Skeletal muscle tissue (tissue), 4 donors: ENCODE results near the gene KCNT1. TPM values are rescaled to one million over a fixed set of nuclear protein-coding genes. Genes with fewer than 3 reads are reported as not detected.

ENCODE experiments used
- H3K27ac ChIP-seq: one replicate; pipeline ENCODE4 v1.7.0; 2013; ENCODE audit warnings: mild to moderate bottlenecking, low read depth, low read length, inconsistent platforms
- H3K27me3 ChIP-seq, 3 donors: one replicate each; pipeline ENCODE4 v1.7.0; 2013; ENCODE audit warnings: low read length in 3 of 3; ENCODE audit not compliant: control insufficient read depth in 3 of 3, insufficient read depth in 3 of 3
- H3K36me3 ChIP-seq, 3 donors: one replicate each; pipeline ENCODE4 v1.7.0; 2013; ENCODE audit warnings: low read length in 3 of 3; ENCODE audit not compliant: control insufficient read depth in 3 of 3, insufficient read depth in 3 of 3
- H3K4me1 ChIP-seq, 3 donors: one replicate each; pipeline ENCODE4 v1.7.0; 2013; ENCODE audit warnings: low read length in 3 of 3, mild to moderate bottlenecking in 3 of 3; ENCODE audit not compliant: control insufficient read depth in 3 of 3, insufficient read depth in 3 of 3
- H3K4me3 ChIP-seq, 3 donors: one replicate each; pipeline ENCODE4 v1.7.0; 2013; ENCODE audit warnings: low read length in 3 of 3
- H3K9ac ChIP-seq, 3 donors: one replicate each; pipeline ENCODE4 v1.7.0; 2013; ENCODE audit warnings: low read length in 3 of 3, mild to moderate bottlenecking in 3 of 3, moderate library complexity in 2 of 3, low read depth in 1 of 3
- H3K9me3 ChIP-seq, 3 donors: one replicate each; pipeline ENCODE4 v1.7.0; 2013; ENCODE audit warnings: low read length in 3 of 3; ENCODE audit not compliant: control insufficient read depth in 3 of 3
- total RNA-seq: library from RNA; depleted of rRNA; stranded (reverse); fragments of >200 nt; gene quantifications from one replicate; pipeline ENCODE4 v1.2.3, GENCODE V29; 2014
- donor health status: Osteomylitis.

The KCNT1 gene
- total RNA-seq, 1 donor from 2014 or later: 1.6 TPM

DNA sequence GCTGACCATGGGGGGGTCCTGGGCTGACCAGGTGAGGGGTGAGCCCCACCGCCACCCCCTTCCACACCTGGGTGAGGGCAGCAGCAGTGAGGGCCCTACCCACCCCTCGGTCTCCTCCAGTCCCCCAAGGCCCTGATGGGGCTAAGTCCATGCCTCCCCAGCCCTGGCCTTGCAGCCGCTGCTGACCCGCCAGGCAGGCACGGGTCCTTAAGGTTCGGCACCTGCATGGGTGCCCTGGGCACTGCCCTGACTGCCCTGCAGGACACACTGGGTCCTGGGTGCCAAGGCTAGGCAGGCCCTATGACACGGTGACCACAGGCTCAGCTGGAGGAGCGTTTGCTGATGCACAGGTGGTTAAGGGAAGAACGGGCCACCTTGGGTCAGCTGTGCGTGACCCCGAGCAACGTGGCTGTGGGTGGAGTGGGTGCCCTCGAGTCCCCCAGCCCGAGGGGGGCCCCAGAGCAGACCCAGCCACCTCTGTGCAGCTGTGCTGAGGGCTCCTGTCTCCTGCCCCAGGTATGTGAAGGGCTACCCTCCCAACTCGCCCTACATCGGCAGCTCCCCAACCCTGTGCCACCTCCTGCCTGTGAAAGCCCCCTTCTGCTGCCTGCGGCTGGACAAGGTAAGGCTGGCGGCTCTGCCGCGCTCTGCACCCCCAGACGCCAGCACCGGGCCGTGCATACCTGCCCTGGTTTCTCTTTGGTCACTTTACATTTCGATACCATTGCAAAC lies 73.0 kb downstream of the KCNT1 start:
- no peak overlapping the region for H3K27ac ChIP-seq
- no peak overlapping the region for H3K4me3 ChIP-seq
- no peaks in the 10 kb centered on the region for H3K9me3 ChIP-seq
- no peak overlapping the region for H3K9ac ChIP-seq
- no peaks in the 10 kb centered on the region for H3K27me3 ChIP-seq
- H3K36me3 ChIP-seq: peaks cover 0 to 11% (median 2%) of the 10 kb centered on the region in 3 donors
- no peaks in the 10 kb centered on the region for H3K4me1 ChIP-seq

DNA sequence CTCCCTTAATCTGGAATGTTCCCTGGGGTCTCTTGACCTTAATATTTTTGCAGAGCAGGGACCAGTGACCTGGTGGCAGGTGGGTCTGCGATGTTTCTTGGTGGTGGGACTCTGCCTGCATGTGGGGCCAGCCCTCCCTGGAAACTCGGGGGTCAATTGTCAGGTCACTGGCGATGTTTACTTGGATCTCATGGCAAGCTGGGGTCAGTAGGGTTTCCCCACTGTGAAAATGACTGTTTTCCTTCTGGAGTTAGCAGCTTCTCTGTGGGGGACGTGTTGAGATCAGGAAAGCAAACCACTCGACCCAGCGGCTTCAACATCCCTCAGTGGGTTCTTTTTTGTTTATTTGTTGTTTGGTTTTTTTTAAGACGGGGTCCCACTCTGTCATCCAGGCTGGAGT lies 73.9 kb downstream of the KCNT1 start:
- Histone ChIP-seq H3K9ac (no peak overlapping the region), H3K36me3 (peaks cover 0 to 11% (median 2%) of the 10 kb centered on the region in 3 donors), H3K27me3 (no peaks in the 10 kb centered on the region), H3K9me3 (no peaks in the 10 kb centered on the region), H3K27ac (no peak overlapping the region), H3K4me1 (no peaks in the 10 kb centered on the region), H3K4me3 (no peak overlapping the region)

DNA sequence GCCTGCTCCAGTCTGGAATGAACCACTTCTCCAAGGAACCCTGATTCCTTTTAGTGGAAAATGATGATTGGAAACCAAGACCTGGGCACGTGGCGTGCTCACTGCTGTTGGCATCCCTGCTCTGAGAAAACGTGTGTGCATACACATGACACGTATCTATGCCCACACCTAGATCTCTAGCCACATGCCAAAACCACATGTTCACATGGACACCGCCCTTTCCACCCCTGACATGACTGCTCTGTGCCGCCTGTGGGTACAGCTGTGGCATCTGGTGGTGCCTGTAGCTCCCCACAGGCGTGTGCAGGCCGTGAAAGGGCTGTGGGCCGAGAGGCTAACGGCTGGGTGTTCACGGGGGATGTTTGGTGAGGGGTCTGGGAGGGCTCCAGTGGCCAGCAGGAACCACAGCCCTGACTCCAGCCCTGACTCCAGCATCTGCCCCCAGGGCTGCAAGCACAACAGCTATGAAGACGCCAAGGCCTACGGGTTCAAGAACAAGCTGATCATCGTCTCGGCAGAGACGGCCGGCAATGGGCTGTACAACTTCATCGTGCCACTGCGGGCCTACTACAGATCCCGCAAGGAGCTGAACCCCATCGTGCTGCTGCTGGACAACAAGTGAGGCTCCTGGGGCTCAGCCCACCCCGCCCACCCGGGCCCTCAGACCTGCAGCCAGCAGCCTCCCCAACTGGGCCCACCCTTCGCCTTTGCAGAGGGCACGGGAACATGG lies 75.1 kb downstream of the KCNT1 start:
- H3K9ac ChIP-seq: no peak overlapping the region
- H3K4me1 ChIP-seq: no peaks in the 10 kb centered on the region
- H3K27ac ChIP-seq: no peak overlapping the region
- H3K27me3 ChIP-seq: peaks cover 0 to 3% (median 0%) of the 10 kb centered on the region in 3 donors
- no peak overlapping the region for H3K4me3 ChIP-seq
- H3K36me3 ChIP-seq: peaks cover 0 to 11% (median 2%) of the 10 kb centered on the region in 3 donors
- H3K9me3 ChIP-seq: no peaks in the 10 kb centered on the region

DNA sequence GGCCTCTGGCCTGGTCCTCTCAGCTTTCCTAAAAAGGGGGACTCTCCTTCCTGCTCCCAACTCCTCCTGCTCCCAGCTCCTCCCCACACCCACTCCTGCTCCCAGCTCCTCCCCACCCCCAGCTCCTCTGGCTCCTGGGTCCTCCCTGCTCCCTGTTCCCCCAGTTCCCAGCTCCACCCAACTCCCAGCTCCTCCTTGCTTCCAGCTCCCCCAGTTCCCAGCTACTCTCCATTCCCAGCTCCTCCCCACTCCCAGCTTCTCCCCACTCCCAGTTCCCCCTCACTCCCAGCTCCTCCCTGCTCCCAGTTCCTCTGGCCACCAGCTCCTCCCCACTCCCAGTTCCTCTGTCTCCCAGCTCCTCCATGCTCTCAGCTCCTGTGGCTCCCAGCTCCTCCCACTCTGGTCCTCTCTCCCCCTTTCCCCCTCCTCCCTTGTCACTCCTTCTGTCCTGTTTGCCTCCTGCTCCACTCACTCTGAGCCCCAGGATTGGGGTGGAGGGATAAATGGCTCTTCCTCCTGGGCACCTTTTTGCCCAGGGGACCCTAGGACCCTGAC lies 75.7 kb downstream of the KCNT1 start:
- H3K27me3 ChIP-seq: peaks cover 0 to 3% (median 0%) of the 10 kb centered on the region in 3 donors
- H3K9me3 ChIP-seq: no peaks in the 10 kb centered on the region
- H3K4me3 ChIP-seq: no peak overlapping the region
- peaks cover 0 to 10% (median 4%) of the 10 kb centered on the region in 3 donors for H3K36me3 ChIP-seq
- no peak overlapping the region for H3K9ac ChIP-seq
- no peaks in the 10 kb centered on the region for H3K4me1 ChIP-seq
- H3K27ac ChIP-seq: no peak overlapping the region

GRCh38 chr9:135778421-135778820 lies 76.4 kb downstream of the KCNT1 start:
- H3K4me1 ChIP-seq: no peaks in the 10 kb centered on the region
- H3K9ac ChIP-seq: no peak overlapping the region
- no peak overlapping the region for H3K27ac ChIP-seq
- no peaks in the 10 kb centered on the region for H3K9me3 ChIP-seq
- H3K27me3 ChIP-seq: peaks cover 0 to 3% (median 0%) of the 10 kb centered on the region in 3 donors
- H3K36me3 ChIP-seq: peaks cover 0 to 8% (median 4%) of the 10 kb centered on the region in 3 donors
- H3K4me3 ChIP-seq: no peak overlapping the region

DNA sequence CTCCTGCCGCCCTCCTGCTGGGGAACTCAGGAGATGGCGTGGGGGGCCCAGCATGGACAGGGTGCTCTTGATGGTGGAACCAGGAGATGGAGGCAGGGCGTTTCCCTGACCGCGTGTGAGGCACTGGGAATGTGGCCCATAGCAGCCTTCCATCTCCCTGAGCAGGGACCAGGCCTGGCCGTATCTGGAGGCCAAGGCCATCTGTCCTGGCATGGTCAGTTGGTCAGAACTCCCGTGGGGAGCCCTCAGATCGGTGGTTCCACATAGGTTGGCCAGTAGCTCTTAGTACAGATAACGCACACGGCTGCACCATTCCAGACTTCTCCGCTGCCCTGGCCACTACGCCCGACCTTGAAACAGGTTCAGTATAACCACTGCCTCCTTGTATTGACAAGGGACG lies 77.6 kb downstream of the KCNT1 start:
- peaks cover 5 to 7% (median 6%) of the 10 kb centered on the region in 3 donors for H3K36me3 ChIP-seq
- H3K9me3 ChIP-seq: no peaks in the 10 kb centered on the region
- no peak overlapping the region for H3K4me3 ChIP-seq
- no peak overlapping the region for H3K27ac ChIP-seq
- no peak overlapping the region for H3K9ac ChIP-seq
- H3K27me3 ChIP-seq: peaks cover 0 to 3% (median 0%) of the 10 kb centered on the region in 3 donors
- H3K4me1 ChIP-seq: no peaks in the 10 kb centered on the region

DNA sequence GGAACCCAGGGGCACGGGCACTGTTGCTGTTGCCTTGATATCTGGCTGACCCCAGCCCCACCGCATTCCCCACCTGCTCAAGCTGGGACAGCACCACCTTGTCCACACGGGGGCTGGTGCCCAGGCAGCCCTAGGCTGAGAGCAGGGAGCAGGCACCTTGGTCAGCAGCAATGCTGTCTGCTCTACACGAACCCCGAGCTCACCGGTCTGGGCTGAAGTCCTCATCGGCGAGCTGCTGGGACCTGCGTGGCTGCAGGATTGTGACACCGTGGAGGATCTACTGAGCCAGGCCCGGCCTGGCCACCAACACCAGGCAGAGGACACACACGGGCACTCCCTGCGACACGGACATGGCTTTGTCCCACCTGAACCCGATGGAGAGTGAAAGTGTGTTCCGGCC lies 78.1 kb downstream of the KCNT1 start:
- Histone ChIP-seq H3K9me3 (no peaks in the 10 kb centered on the region), H3K27me3 (peaks cover 0 to 3% (median 0%) of the 10 kb centered on the region in 3 donors), H3K9ac (no peak overlapping the region), H3K4me3 (no peak overlapping the region), H3K36me3 (peaks cover 5 to 7% (median 6%) of the 10 kb centered on the region in 3 donors), H3K4me1 (no peaks in the 10 kb centered on the region), H3K27ac (no peak overlapping the region)

GRCh38 chr9:135780626-135781025 lies 78.6 kb downstream of the KCNT1 start:
- Histone ChIP-seq H3K27me3 (peaks cover 0 to 3% (median 0%) of the 10 kb centered on the region in 3 donors), H3K4me1 (no peaks in the 10 kb centered on the region), H3K4me3 (no peak overlapping the region), H3K27ac (no peak overlapping the region), H3K36me3 (peaks cover 5 to 6% (median 6%) of the 10 kb centered on the region in 3 donors), H3K9me3 (no peaks in the 10 kb centered on the region), H3K9ac (no peak overlapping the region)

DNA sequence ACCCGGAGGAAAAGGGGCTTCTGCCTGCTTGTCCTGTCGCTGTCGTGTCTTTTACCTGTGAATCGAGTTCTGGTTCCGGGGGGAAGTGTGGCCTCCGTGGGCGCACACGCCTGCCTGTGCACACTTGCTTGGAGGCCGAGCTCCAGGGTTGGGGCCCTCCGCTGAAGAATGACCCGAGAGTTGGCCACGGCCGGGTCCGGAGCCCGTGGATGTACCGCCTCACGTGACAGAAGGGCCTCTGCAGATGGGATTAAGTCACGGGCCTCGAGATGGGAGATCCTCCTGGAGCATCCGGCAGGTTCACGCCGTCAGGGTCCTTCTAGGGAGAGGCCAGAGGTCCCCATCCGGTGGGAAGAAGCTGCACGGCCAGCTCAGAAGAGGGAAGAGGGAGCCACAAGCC lies 81.0 kb downstream of the KCNT1 start:
- no peak overlapping the region for H3K4me3 ChIP-seq
- H3K27me3 ChIP-seq: peaks cover 0 to 3% (median 0%) of the 10 kb centered on the region in 3 donors
- H3K9ac ChIP-seq: no peak overlapping the region
- no peak overlapping the region for H3K27ac ChIP-seq
- no peaks in the 10 kb centered on the region for H3K4me1 ChIP-seq
- peaks cover 2 to 5% (median 4%) of the 10 kb centered on the region in 3 donors for H3K36me3 ChIP-seq
- H3K9me3 ChIP-seq: no peaks in the 10 kb centered on the region
